T-helper 2 cell (primary cell): Measurements from ENCODE around the gene TBRG1.
"Not testable (repeated sequence)": the region's sequence is repeated elsewhere in the genome, so short reads cannot be mapped to it uniquely, and the experiment has no call there.

Source experiments
- DNase-seq, 5 experiments: peaks; one replicate each; pipeline versions ENCODE4 v3.0.0 to v3.0.0-alpha.2; 2012 to 2022
- total RNA-seq, 2 donors: gene quantifications; one replicate each; lab custom pipeline; 2026; lab: John Stamatoyannopoulos, UW

Gene TBRG1
- total RNA-seq, result 84.5 to 114 reads per million in 2 donors

- DNase-seq, result peak; percentile 62 to 91 (median 80)
Measured at GRCh38 chr11:124622531-124623451, at the start of gene TBRG1. Gene TBRG1 (plus strand): TSS chr11:124622864. CDS start chr11:124623084, 220 bp downstream.

- DNase-seq, result no peak
Measured at GRCh38 chr11:124577716-124578427, 44.8 kb upstream of the TBRG1 start.

- no peak for DNase-seq
Measured at GRCh38 chr11:124578761-124579160, 43.9 kb upstream of the TBRG1 start.

- DNase-seq, result no peak
Measured at GRCh38 chr11:124581817-124582216, 40.8 kb upstream of the TBRG1 start.

- no peak for DNase-seq
Measured at GRCh38 chr11:124582565-124582964, 40.1 kb upstream of the TBRG1 start.

GRCh38 chr11:124583781-124584180 is 38.9 kb upstream of the TBRG1 start:
- no peak for DNase-seq

- no peak for DNase-seq
Measured at GRCh38 chr11:124584681-124585372, 37.8 kb upstream of the TBRG1 start.

- DNase-seq, result peak in 3 of 5 experiments; percentile 6 to 38 (median 14)
Measured at GRCh38 chr11:124586238-124586860, 36.3 kb upstream of the TBRG1 start.

GRCh38 chr11:124591430-124591829 is 31.2 kb upstream of the TBRG1 start:
- DNase-seq, result no peak

- DNase-seq, result no peak
Measured at GRCh38 chr11:124592627-124593026, 30.0 kb upstream of the TBRG1 start.

- no peak for DNase-seq
Measured at GRCh38 chr11:124595302-124595701, 27.4 kb upstream of the TBRG1 start.

- no peak for DNase-seq
Measured at GRCh38 chr11:124597626-124598025, 25.0 kb upstream of the TBRG1 start.

GRCh38 chr11:124600621-124601320 is 21.9 kb upstream of the TBRG1 start:
- no peak for DNase-seq

GRCh38 chr11:124602193-124602592 is 20.5 kb upstream of the TBRG1 start:
- no peak for DNase-seq

- not testable (repeated sequence) for DNase-seq
Measured at GRCh38 chr11:124602723-124603122, 19.9 kb upstream of the TBRG1 start.

- no peak for DNase-seq
Measured at GRCh38 chr11:124605719-124606118, 16.9 kb upstream of the TBRG1 start.

- no peak for DNase-seq
Measured at GRCh38 chr11:124608147-124608546, 14.5 kb upstream of the TBRG1 start.

GRCh38 chr11:124610295-124610694 is 12.4 kb upstream of the TBRG1 start:
- no peak for DNase-seq

- no peak for DNase-seq
Measured at GRCh38 chr11:124611064-124611463, 11.6 kb upstream of the TBRG1 start, which contains the start of gene PANX3. Gene PANX3 (plus strand): TSS chr11:124611428. CDS start chr11:124611557, 129 bp downstream.

GRCh38 chr11:124612045-124612444 is 10.6 kb upstream of the TBRG1 start:
- peak in 1 of 5 experiments; percentile 89 for DNase-seq

GRCh38 chr11:124612567-124613246 is 10.0 kb upstream of the TBRG1 start:
- no peak for DNase-seq
